Calu3 (cell line): Measurements from ENCODE around the gene BCAS3. TPM values are rescaled to one million over a fixed set of nuclear protein-coding genes. Genes with fewer than 3 reads are reported as not detected.

Experiments
- BruUV-seq: library from RNA; stranded (reverse); fragments of 400-500 nt; replicated peaks from 2 replicates; lab custom pipeline; 2021; lab: Mats Ljungman, UMichigan
- CTCF ChIA-PET: fragments of 300-600 bp; sonication (Branson Sonifier 250); formaldehyde crosslinking; loops from one replicate; lab custom pipeline; 2022; ENCODE audit warnings: antibody characterized with exemption; lab: Charles Lee
- DNase-seq: peaks from one replicate; pipeline ENCODE4 v3.0.0; 2022
- H3K27ac Mint-ChIP-seq: one replicate; pipeline ENCODE4 v1.8.0; 2022; ENCODE audit warnings: mixed read lengths; ENCODE audit not compliant: unreplicated experiment
- H3K27me3 Mint-ChIP-seq: one replicate; pipeline ENCODE4 v1.8.0; 2022; ENCODE audit warnings: mixed read lengths; ENCODE audit not compliant: unreplicated experiment
- H3K36me3 Mint-ChIP-seq: one replicate; pipeline ENCODE4 v1.8.0; 2022; ENCODE audit warnings: mild to moderate bottlenecking, moderate library complexity, mixed read lengths; ENCODE audit not compliant: insufficient read depth, unreplicated experiment
- H3K4me1 Mint-ChIP-seq: one replicate; pipeline ENCODE4 v1.8.0; 2022; ENCODE audit warnings: mild to moderate bottlenecking, low read depth, mixed read lengths; ENCODE audit not compliant: unreplicated experiment
- H3K4me3 Mint-ChIP-seq: one replicate; pipeline ENCODE4 v1.8.0; 2022; ENCODE audit warnings: mild to moderate bottlenecking, low read depth, moderate library complexity, mixed read lengths; ENCODE audit not compliant: unreplicated experiment
- H3K9me3 Mint-ChIP-seq: one replicate; pipeline ENCODE4 v1.8.0; 2022; ENCODE audit warnings: low read depth, mixed read lengths; ENCODE audit not compliant: unreplicated experiment
- CTCF ChIP-seq: fragments of 200-600 bp; IDR thresholded peaks from one replicate; pipeline ENCODE4 v1.8.0; 2022; ENCODE audit warnings: antibody characterized with exemption; ENCODE audit not compliant: unreplicated experiment
- intact Hi-C: fragments of 100-400 bp; cut with micrococcal nuclease; formaldehyde crosslinking; loops from one replicate; pipeline ENCODE4 v1.10.0; 2022; ENCODE audit not compliant: unreplicated experiment
- total RNA-seq: library from RNA; stranded (reverse); gene quantifications from 2 replicates; pipeline ENCODE4 v1.2.3, GENCODE V29; 2022

BCAS3 gene
- total RNA-seq, 1 experiment from 2014 or later, result 10.9 TPM

GRCh38 chr17:61097781-61098180 is 420.1 kb downstream of the BCAS3 start:
- H3K9me3 Mint-ChIP-seq, result no peaks in the 10 kb centered on the region
- H3K4me1 Mint-ChIP-seq, result no peaks in the 10 kb centered on the region
- H3K27me3 Mint-ChIP-seq, result no peaks in the 10 kb centered on the region
- CTCF ChIA-PET, result no interaction called here
- no TSS peak for BruUV-seq
- DNase-seq, result no peak
- no peak overlapping the region for H3K4me3 Mint-ChIP-seq
- no peak for TF ChIP-seq CTCF
- no peaks in the 10 kb centered on the region for H3K36me3 Mint-ChIP-seq
- H3K27ac Mint-ChIP-seq, result no peak overlapping the region
- intact Hi-C loops, result no loop called here

GRCh38 chr17:61106354-61106753 is 428.7 kb downstream of the BCAS3 start:
- Mint-ChIP-seq H3K36me3 (no peaks in the 10 kb centered on the region), H3K4me1 (no peaks in the 10 kb centered on the region), H3K9me3 (no peaks in the 10 kb centered on the region), H3K4me3 (no peak overlapping the region), H3K27ac (no peak overlapping the region), H3K27me3 (no peaks in the 10 kb centered on the region)
- no peak for TF ChIP-seq CTCF
- no peak for DNase-seq
- intact Hi-C loops, result no loop called here
- CTCF ChIA-PET, result no interaction called here
- BruUV-seq, result no TSS peak

GRCh38 chr17:61116577-61116976 is 438.9 kb downstream of the BCAS3 start:
- no peak overlapping the region for H3K27ac Mint-ChIP-seq
- BruUV-seq, result no TSS peak
- H3K36me3 Mint-ChIP-seq, result no peaks in the 10 kb centered on the region
- H3K27me3 Mint-ChIP-seq, result no peaks in the 10 kb centered on the region
- no peaks in the 10 kb centered on the region for H3K9me3 Mint-ChIP-seq
- intact Hi-C loops, result no loop called here
- no peak overlapping the region for H3K4me3 Mint-ChIP-seq
- DNase-seq, result no peak
- no peak for TF ChIP-seq CTCF
- CTCF ChIA-PET, result no interaction called here
- no peaks in the 10 kb centered on the region for H3K4me1 Mint-ChIP-seq

- no TSS peak for BruUV-seq
- DNase-seq, result no peak
- H3K36me3 Mint-ChIP-seq, result no peaks in the 10 kb centered on the region
- H3K4me3 Mint-ChIP-seq, result no peak overlapping the region
- H3K27me3 Mint-ChIP-seq, result no peaks in the 10 kb centered on the region
- CTCF ChIA-PET, result no interaction called here
- no peaks in the 10 kb centered on the region for H3K4me1 Mint-ChIP-seq
- H3K9me3 Mint-ChIP-seq, result no peaks in the 10 kb centered on the region
- intact Hi-C loops, result no loop called here
- no peak for TF ChIP-seq CTCF
- H3K27ac Mint-ChIP-seq, result no peak overlapping the region
Observed at GRCh38 chr17:61117983-61118382, 440.3 kb downstream of the BCAS3 start.
